HepG2 (cell line): ENCODE results near the gene AP1M2. TPM values are rescaled to one million over a fixed set of nuclear protein-coding genes. Genes with fewer than 3 reads are reported as not detected.

Source experiments
- CEBPB ChIP-seq: IDR thresholded peaks from 2 replicates; pipeline ENCODE4 v1.6.1; 2011; ENCODE audit warnings: low read depth, low read length, improper control_type of control experiment, borderline replicate concordance
- CEBPZ ChIP-seq: IDR thresholded peaks from 2 replicates; pipeline ENCODE4 v1.6.1; 2012; ENCODE audit warnings: low read length, improper control_type of control experiment
- HDAC2 ChIP-seq: sonication (generic); formaldehyde crosslinking; IDR thresholded peaks from 2 replicates; pipeline ENCODE4 v1.4.0; 2020; ENCODE audit warnings: missing genetic modification reagents
- MAFF ChIP-seq: IDR thresholded peaks from 2 replicates; pipeline ENCODE4 v1.6.1; 2011; ENCODE audit warnings: low read depth, low read length, improper control_type of control experiment
- MAFG ChIP-seq: sonication (generic); formaldehyde crosslinking; IDR thresholded peaks from 2 replicates; pipeline ENCODE4 v1.5.1; 2020; ENCODE audit warnings: mild to moderate bottlenecking, missing genetic modification reagents
- NR2F1 ChIP-seq, 2 experiments: fragments of 450-650 bp in 1 of 2; formaldehyde crosslinking in 1 of 2; IDR thresholded peaks; 2 replicates each; pipeline versions ENCODE4 v1.5.0 to v1.6.1; 2016 to 2020; ENCODE audit warnings: mild to moderate bottlenecking in 1 of 2, missing compliant biosample characterization in 1 of 2, missing genetic modification reagents in 1 of 2, moderate library complexity in 1 of 2
- SAP130 ChIP-seq: IDR thresholded peaks from 2 replicates; pipeline ENCODE4 v1.6.1; 2016; ENCODE audit warnings: low read depth
- SIN3A ChIP-seq: IDR thresholded peaks from 2 replicates; pipeline ENCODE4 v1.6.1; 2011; ENCODE audit warnings: low read depth, mild to moderate bottlenecking, control low read depth, low read length, borderline replicate concordance
- SP140L ChIP-seq: sonication (generic); formaldehyde crosslinking; IDR thresholded peaks from 2 replicates; pipeline ENCODE4 v1.4.0; 2020; ENCODE audit warnings: missing genetic modification reagents, borderline replicate concordance
- ZFX ChIP-seq: sonication (generic); formaldehyde crosslinking; IDR thresholded peaks from 2 replicates; pipeline ENCODE4 v1.4.0; 2020; ENCODE audit warnings: mild to moderate bottlenecking, low read depth, missing genetic modification reagents, moderate library complexity
- ZMAT5 ChIP-seq: sonication (generic); formaldehyde crosslinking; IDR thresholded peaks from 2 replicates; pipeline ENCODE4 v1.5.0; 2020; ENCODE audit warnings: mild to moderate bottlenecking, low read depth, missing genetic modification reagents, borderline replicate concordance
- ZMYM3 ChIP-seq: sonication (generic); formaldehyde crosslinking; IDR thresholded peaks from 2 replicates; pipeline ENCODE4 v1.5.1; 2020; ENCODE audit warnings: mild to moderate bottlenecking, missing genetic modification reagents
- ZMYM4 ChIP-seq: sonication (generic); formaldehyde crosslinking; IDR thresholded peaks from 2 replicates; pipeline ENCODE4 v1.8.1; 2023; ENCODE audit warnings: mild to moderate bottlenecking, missing genetic modification reagents
- polyA plus RNA-seq, 8 experiments: library from polyadenylated mRNA; depleted of rRNA in 3 of 8; stranded (reverse) in 7 of 8; unstranded in 1 of 8; fragments of >200 nt; fragmentation: Illumina TruSeq in 4 of 8; extraction: Trizol in 4 of 8; gene quantifications; 2 replicates each; pipeline versions ENCODE4 v1.2.1 to v1.2.3, GENCODE V29; 2011 to 2016; ENCODE audit warnings: low read depth in 4 of 8, missing spikeins in 1 of 8, mixed read lengths in 1 of 8; ENCODE audit not compliant: insufficient read depth in 1 of 8
- total RNA-seq, 5 experiments: library from RNA; depleted of rRNA; stranded (reverse); fragments of >200 nt; fragmentation: Illumina TruSeq; extraction: Trizol; gene quantifications; 2 replicates each; pipeline ENCODE4 v1.2.3, GENCODE V29; 2016; ENCODE audit warnings: low read depth in 1 of 5
- TF ChIP-seq, protein P1 (sequence below): sonication (generic); formaldehyde crosslinking; IDR thresholded peaks from one replicate; pipeline ENCODE4 v1.5.1; 2020; ENCODE audit warnings: mild to moderate bottlenecking, missing genetic modification reagents; ENCODE audit errors: not compliant biosample characterization

AP1M2 gene
- total and polyA plus RNA-seq, 2 of the 13 experiments (the other 11 are each of a cell fraction or from before 2014, with no cell fraction given): 6.3 to 76.8 TPM

DNA sequence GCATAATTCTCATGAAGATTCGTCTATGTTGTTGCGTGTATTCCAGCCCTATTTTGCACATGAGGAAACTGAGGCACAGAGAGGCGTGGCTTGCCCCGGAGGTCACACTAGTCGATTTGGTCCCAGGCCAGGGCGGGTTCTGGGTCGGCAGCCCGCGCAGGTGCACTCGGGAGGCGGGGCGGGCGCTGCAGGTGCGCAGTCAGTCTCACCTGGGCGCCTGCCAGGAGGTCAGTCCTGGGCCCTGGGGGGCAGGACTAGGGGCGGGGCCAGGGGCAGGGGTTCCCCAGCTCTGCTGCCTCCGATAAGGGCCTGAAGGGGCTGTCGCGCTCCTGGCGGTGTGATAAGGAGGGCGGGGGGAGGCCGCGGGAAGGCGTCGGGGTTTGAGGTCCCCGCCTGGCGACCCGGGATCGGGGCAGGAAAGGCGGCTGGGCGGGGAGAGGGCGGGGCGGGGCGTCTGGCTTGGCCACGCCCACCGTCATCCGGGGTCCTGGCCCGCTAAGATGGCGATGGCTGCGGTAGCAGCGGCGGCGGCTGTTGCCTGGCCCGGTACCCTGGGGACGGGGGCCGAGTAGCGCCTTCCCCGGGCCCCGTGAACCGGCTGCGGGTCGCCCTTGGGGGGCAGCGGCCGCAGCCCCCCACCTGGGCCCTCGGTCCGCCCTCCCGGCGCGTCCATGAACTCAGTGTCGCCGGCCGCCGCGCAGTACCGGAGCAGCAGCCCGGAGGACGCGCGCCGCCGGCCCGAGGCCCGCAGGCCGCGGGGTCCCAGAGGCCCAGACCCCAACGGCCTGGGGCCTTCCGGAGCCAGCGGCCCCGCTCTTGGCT, 43.5 kb downstream of the AP1M2 start, which contains the start of gene ATG4D (continued):
- TF ChIP-seq MAFF (no peak), CEBPB (no peak), SIN3A (peak; percentile 34; the same call in 1 of the 2 replicates), CEBPZ (no peak), HDAC2 (CRISPR knock-in tag) (no peak; the same call in 1 of the 2 replicates), ZMYM3 (CRISPR knock-in tag) (no peak), ZMAT5 (no peak), NR2F1 (CRISPR knock-in tag; IDR thresholded peaks at IDR 0.05) (no peak), SP140L (CRISPR knock-in tag) (no peak), MAFG (CRISPR knock-in tag) (no peak), SAP130 (CRISPR knock-in tag) (0 out of 2 replicates have a peak, but pooled peaks have one; percentile 18), ZMYM4 (CRISPR knock-in tag) (0 out of 2 replicates have a peak, but pooled peaks have one; percentile 10), ZFX (CRISPR knock-in tag) (peak; percentile 66; the same call in 1 of the 2 replicates)
- TF ChIP-seq, protein P1, sequence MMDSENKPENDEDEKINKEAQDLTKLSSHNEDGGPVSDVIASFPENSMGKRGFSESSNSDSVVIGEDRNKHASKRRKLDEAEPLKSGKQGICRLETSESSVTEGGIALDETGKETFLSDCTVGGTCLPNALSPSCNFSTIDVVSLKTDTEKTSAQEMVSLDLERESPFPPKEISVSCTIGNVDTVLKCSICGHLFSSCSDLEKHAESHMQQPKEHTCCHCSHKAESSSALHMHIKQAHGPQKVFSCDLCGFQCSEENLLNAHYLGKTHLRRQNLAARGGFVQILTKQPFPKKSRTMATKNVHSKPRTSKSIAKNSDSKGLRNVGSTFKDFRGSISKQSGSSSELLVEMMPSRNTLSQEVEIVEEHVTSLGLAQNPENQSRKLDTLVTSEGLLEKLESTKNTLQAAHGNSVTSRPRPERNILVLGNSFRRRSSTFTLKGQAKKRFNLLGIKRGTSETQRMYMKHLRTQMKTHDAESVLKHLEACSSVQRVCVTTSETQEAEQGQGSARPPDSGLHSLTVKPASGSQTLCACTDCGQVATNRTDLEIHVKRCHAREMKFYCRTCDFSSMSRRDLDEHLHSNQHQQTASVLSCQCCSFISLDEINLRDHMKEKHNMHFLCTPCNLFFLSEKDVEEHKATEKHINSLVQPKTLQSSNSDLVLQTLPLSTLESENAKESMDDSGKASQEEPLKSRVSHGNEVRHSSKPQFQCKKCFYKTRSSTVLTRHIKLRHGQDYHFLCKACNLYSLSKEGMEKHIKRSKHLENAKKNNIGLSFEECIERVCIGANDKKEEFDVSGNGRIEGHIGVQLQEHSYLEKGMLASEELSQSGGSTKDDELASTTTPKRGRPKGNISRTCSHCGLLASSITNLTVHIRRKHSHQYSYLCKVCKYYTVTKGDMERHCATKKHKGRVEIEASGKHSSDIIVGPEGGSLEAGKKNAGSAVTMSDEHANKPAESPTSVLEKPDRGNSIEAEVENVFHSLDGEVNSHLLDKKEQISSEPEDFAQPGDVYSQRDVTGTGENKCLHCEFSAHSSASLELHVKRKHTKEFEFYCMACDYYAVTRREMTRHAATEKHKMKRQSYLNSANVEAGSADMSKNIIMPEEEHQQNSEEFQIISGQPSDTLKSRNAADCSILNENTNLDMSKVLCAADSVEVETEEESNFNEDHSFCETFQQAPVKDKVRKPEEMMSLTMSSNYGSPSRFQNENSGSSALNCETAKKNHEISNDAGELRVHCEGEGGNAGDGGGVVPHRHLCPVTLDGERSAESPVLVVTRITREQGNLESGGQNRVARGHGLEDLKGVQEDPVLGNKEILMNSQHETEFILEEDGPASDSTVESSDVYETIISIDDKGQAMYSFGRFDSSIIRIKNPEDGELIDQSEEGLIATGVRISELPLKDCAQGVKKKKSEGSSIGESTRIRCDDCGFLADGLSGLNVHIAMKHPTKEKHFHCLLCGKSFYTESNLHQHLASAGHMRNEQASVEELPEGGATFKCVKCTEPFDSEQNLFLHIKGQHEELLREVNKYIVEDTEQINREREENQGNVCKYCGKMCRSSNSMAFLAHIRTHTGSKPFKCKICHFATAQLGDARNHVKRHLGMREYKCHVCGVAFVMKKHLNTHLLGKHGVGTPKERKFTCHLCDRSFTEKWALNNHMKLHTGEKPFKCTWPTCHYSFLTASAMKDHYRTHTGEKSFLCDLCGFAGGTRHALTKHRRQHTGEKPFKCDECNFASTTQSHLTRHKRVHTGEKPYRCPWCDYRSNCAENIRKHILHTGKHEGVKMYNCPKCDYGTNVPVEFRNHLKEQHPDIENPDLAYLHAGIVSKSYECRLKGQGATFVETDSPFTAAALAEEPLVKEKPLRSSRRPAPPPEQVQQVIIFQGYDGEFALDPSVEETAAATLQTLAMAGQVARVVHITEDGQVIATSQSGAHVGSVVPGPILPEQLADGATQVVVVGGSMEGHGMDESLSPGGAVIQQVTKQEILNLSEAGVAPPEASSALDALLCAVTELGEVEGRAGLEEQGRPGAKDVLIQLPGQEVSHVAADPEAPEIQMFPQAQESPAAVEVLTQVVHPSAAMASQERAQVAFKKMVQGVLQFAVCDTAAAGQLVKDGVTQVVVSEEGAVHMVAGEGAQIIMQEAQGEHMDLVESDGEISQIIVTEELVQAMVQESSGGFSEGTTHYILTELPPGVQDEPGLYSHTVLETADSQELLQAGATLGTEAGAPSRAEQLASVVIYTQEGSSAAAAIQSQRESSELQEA (CRISPR knock-in tag): no peak
